Chondrocyte (in vitro differentiated cells): Measurements from ENCODE around the gene PGC. TPM values are rescaled to one million over a fixed set of nuclear protein-coding genes. Genes with fewer than 3 reads are reported as not detected.

ENCODE experiments used
- DNase-seq: peaks from one replicate; pipeline ENCODE4 v3.0.0; 2021; ENCODE audit warnings: mixed read lengths, low spot score
- H3K27ac Mint-ChIP-seq: one replicate; pipeline ENCODE4 v1.8.0; 2021; ENCODE audit warnings: mild to moderate bottlenecking, moderate library complexity, mixed read lengths; ENCODE audit not compliant: unreplicated experiment
- H3K27me3 Mint-ChIP-seq: 2 replicates; pipeline ENCODE4 v1.8.0; 2021; ENCODE audit warnings: low read depth, mixed read lengths
- H3K36me3 Mint-ChIP-seq: 2 replicates; pipeline ENCODE4 v1.8.0; 2021; ENCODE audit warnings: low read depth, mixed read lengths
- H3K4me1 Mint-ChIP-seq: 2 replicates; pipeline ENCODE4 v1.8.0; 2021; ENCODE audit warnings: low read depth, mild to moderate bottlenecking, mixed read lengths
- H3K4me3 Mint-ChIP-seq: one replicate; pipeline ENCODE4 v1.8.0; 2021; ENCODE audit warnings: mild to moderate bottlenecking, moderate library complexity, mixed read lengths; ENCODE audit not compliant: unreplicated experiment
- H3K9me3 Mint-ChIP-seq: 2 replicates; pipeline ENCODE4 v1.8.0; 2021; ENCODE audit warnings: low read depth, mixed read lengths
- total RNA-seq: library from RNA; stranded (reverse); gene quantifications from 3 replicates; pipeline ENCODE4 v1.2.1, GENCODE V29; 2021
- TF ChIP-seq, protein P1 (sequence below): fragments of 200-600 bp; sonication (generic); IDR thresholded peaks from 2 replicates; pipeline ENCODE4 v1.5.0; 2021; ENCODE audit warnings: antibody characterized with exemption, mild to moderate bottlenecking, moderate library complexity

PGC gene
- total RNA-seq, 1 donor from 2014 or later = not detected

DNA sequence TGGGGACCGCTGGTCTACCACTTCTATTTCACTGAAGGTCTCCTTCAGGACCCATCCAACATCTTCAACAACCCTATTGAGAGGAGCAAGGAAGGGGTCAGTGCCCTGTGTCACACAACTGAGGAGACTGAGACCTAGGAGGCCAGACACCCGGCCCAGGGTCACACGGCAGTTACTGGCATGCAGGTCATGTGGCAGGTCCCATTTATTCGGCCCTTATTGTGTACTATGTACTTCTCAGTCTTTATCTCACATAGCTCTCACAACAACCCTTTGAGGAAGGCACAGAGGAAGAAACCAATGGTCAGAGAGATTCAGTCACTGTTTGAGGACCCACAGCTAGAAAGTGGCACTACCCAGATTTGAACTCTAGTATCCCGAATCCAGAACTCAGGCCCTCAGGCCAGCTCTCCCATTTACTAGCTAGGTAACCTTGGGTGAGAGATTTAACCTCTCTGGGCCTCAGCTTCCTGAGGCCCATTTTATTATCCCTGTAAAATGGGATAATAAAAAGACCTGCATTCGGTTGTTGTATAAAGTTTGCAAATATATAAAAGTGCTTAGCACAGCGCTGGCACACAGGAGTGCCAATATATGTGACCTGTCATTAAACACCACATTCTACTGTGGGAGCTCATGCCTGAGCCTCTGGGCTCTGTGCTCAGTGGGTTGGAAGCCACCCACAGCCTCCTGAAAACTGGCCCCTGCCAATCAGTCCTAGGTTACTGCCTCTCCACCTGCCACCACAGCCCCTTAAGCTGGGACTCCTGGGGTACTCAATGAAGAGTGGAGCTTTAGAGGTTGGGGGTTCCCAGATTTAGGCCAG lies 27.5 kb downstream of the PGC start:
- TF ChIP-seq, protein P1, sequence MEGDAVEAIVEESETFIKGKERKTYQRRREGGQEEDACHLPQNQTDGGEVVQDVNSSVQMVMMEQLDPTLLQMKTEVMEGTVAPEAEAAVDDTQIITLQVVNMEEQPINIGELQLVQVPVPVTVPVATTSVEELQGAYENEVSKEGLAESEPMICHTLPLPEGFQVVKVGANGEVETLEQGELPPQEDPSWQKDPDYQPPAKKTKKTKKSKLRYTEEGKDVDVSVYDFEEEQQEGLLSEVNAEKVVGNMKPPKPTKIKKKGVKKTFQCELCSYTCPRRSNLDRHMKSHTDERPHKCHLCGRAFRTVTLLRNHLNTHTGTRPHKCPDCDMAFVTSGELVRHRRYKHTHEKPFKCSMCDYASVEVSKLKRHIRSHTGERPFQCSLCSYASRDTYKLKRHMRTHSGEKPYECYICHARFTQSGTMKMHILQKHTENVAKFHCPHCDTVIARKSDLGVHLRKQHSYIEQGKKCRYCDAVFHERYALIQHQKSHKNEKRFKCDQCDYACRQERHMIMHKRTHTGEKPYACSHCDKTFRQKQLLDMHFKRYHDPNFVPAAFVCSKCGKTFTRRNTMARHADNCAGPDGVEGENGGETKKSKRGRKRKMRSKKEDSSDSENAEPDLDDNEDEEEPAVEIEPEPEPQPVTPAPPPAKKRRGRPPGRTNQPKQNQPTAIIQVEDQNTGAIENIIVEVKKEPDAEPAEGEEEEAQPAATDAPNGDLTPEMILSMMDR = no peak
- Mint-ChIP-seq H3K9me3 (no peaks in the 10 kb centered on the region), H3K27ac (no peak overlapping the region), H3K36me3 (peaks cover 1% of the 10 kb centered on the region), H3K4me1 (peaks cover 47% of the 10 kb centered on the region), H3K4me3 (no peak overlapping the region), H3K27me3 (no peaks in the 10 kb centered on the region)
- DNase-seq = no peak

DNA sequence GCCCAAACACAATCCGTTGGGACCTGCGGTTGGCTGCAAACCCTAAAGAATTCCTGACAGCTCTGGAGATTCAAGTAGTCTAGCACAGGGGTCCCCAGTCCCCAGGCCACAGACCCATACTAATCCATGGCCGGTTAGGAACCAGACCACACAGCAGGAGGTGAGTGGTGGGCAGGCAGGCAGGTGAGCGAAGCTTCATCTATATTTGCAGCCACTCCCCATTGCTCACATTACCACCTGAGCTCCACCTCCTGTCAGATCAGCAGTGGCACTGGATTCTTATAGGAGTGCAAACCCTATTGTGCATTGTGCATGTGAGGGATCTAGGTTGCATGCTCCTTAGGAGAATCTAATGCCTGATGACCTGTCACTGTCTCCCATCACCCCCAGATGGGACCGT lies 28.4 kb downstream of the PGC start:
- Mint-ChIP-seq H3K27ac (no peak overlapping the region), H3K4me1 (peaks cover 46% of the 10 kb centered on the region)
- no peak for DNase-seq

DNA sequence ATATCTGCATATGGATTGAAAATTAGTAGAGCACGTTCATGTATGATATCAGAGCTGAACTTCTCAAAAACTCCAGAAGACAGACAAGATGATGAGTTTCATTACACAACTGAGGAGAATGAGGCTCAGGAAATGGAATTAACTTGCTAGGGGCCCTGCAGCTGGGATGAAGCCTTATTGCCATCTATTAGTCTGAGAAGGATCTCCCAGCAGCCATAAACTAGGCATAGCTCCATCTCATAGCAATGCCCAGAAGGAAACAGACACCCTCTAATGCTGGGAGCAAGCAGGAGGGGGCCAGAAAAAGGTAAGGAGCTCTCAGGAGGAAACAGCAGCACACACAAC lies 29.8 kb downstream of the PGC start:
- Mint-ChIP-seq H3K27ac (peak overlapping the region; percentile 36), H3K4me3 (no peak overlapping the region), H3K4me1 (peaks cover 48% of the 10 kb centered on the region)

More for the DNA sequence above, 28.4 kb downstream of the PGC start:
- Mint-ChIP-seq H3K36me3 (peaks cover 1% of the 10 kb centered on the region), H3K27me3 (no peaks in the 10 kb centered on the region), H3K4me3 (no peak overlapping the region), H3K9me3 (no peaks in the 10 kb centered on the region)
- TF ChIP-seq, protein P1 = no peak

DNA sequence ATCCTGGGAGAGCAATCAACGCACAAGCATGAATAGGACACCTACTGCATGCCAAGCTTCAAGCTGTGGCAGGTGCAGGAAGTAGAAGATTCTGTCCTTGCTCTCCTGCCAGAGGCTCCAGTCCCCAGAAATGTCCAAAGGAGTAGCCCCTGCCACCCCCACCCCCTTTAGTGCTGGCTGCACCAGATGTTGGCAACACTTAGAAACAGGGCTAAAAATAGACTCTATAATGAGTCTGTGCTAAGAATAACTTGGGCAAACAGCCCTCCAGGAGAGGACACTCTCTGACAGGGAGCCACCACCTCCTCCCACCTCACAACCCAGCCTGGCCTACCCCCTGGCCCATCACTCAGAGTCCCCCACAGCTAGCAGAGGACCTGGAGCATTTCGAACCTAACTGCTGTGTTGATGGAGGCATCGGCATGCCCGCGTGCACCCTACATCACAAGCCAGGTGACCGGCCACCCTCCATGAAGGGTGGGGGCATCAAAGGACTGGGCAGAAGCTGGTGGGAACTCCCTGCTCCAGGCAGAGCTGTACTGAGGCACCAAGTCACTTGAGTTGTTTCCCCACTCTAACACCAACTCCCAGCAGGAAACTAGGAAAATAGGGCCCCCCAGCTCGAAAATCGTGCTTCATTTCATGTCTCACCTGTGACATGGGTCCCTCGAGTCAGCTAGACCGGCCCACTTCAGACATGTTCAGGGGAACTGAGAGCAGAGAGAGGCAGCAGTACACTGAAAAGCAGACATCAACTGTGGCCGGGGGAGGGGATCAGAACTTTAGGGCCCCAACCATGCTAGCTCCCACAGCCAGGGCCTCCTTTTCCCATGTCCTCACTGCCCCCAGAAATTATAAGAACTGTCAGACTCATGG lies 30.4 kb downstream of the PGC start:
- Mint-ChIP-seq H3K27ac (no peak overlapping the region), H3K4me1 (peaks cover 50% of the 10 kb centered on the region), H3K9me3 (no peaks in the 10 kb centered on the region), H3K36me3 (peaks cover 1% of the 10 kb centered on the region), H3K4me3 (no peak overlapping the region), H3K27me3 (no peaks in the 10 kb centered on the region)
- no peak for DNase-seq
- TF ChIP-seq, protein P1 = no peak

More for the DNA sequence above, 29.8 kb downstream of the PGC start:
- H3K36me3 Mint-ChIP-seq = peaks cover 1% of the 10 kb centered on the region
- no peak for DNase-seq
- H3K9me3 Mint-ChIP-seq = no peaks in the 10 kb centered on the region
- no peaks in the 10 kb centered on the region for H3K27me3 Mint-ChIP-seq
- TF ChIP-seq, protein P1 = no peak

DNA sequence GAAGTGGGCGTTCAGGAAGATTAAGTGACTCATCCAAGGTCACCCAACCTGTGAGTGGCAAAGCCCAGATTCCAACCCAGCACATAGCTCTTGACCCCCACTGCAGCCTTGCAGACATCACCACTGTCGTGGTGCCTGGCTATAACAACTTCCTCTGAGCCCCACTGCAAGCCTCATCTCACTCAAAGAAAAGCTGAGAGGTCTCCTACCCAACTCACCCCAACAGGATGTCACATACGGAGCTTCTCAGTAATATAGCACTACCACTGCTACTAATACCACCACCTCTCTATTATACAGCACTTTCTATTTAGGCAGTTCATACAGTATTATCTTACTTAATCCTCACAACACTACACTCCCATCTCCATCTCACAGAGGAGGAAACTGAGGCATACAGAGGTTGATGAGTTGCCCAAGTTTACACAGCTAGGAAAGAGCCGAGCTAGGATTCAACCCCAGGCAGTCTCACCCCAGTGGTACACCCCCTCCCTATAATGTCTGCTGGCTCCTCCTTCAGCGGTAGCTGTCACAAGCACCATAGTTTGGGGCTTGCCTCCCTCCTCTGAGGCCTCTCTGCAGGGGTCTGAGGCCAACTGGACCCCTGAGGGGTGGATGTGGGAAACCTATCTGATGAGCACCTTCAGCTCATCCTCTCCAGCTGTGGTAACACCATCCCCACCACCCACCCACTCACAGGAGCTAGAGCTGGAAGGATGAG lies 31.2 kb downstream of the PGC start:
- Mint-ChIP-seq H3K4me1 (peaks cover 50% of the 10 kb centered on the region), H3K27ac (no peak overlapping the region), H3K36me3 (peaks cover 1% of the 10 kb centered on the region), H3K9me3 (no peaks in the 10 kb centered on the region), H3K27me3 (no peaks in the 10 kb centered on the region), H3K4me3 (no peak overlapping the region)
- DNase-seq = no peak
- TF ChIP-seq, protein P1 = no peak
